PFSK-1 (cell line): ENCODE measurements around the gene C2.

Source experiments
- FOXP2 ChIP-seq: optimal IDR thresholded peaks from 2 replicates; pipeline ENCODE3; 2011; ENCODE audit warnings: borderline replicate concordance, control low read depth, inconsistent platforms; ENCODE audit not compliant: insufficient read depth; ENCODE audit errors: extremely low read length, extremely low read depth
- POLR2AphosphoS5 ChIP-seq: IDR thresholded peaks from 2 replicates; pipeline ENCODE4 v1.6.1; 2012; ENCODE audit warnings: low read depth, mild to moderate bottlenecking, control low read depth, low read length, moderate library complexity
- SIN3A ChIP-seq: IDR thresholded peaks from 2 replicates; pipeline ENCODE4 v1.6.1; 2012; ENCODE audit warnings: mild to moderate bottlenecking, low read length, moderate library complexity, borderline replicate concordance; ENCODE audit not compliant: insufficient read depth
- TAF1 ChIP-seq: IDR thresholded peaks from 2 replicates; pipeline ENCODE4 v1.6.1; 2012; ENCODE audit warnings: low read length, control low read depth, borderline replicate concordance; ENCODE audit not compliant: insufficient read depth
- TF ChIP-seq, protein P1 (sequence below), 2 experiments: IDR thresholded peaks; 2 replicates each; pipeline versions ENCODE4 v1.6.1 to v1.8.0; 2011 to 2012; ENCODE audit warnings: low read depth in 2 of 2, low read length in 2 of 2, control low read depth in 1 of 2, inconsistent platforms in 1 of 2, mild to moderate bottlenecking in 1 of 2, moderate library complexity in 1 of 2; ENCODE audit not compliant: insufficient read depth in 1 of 2

DNA sequence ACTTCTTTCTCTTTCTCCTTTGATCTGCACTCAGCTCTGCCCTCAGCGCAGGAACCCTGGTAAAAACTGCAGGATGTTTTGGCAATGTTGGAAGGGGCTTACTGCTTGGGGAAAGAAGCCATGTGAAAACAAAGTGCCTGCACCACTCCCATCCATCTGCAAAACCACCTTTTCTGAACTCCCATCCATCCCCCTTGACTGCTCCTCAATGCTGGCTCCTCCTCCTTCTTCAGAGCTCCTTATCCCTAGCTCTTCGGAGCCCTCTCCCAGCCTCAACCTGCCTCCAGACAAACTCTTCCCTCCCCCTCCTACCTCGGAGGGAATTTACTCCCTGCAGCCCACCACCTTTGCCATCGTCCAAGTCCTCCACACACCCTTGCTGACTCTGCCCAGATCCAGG lies 21.4 kb upstream of the C2 start:
- TF ChIP-seq POLR2AphosphoS5 (no peak), SIN3A (no peak), TAF1 (no peak), FOXP2 (no peak)
- TF ChIP-seq, protein P1, sequence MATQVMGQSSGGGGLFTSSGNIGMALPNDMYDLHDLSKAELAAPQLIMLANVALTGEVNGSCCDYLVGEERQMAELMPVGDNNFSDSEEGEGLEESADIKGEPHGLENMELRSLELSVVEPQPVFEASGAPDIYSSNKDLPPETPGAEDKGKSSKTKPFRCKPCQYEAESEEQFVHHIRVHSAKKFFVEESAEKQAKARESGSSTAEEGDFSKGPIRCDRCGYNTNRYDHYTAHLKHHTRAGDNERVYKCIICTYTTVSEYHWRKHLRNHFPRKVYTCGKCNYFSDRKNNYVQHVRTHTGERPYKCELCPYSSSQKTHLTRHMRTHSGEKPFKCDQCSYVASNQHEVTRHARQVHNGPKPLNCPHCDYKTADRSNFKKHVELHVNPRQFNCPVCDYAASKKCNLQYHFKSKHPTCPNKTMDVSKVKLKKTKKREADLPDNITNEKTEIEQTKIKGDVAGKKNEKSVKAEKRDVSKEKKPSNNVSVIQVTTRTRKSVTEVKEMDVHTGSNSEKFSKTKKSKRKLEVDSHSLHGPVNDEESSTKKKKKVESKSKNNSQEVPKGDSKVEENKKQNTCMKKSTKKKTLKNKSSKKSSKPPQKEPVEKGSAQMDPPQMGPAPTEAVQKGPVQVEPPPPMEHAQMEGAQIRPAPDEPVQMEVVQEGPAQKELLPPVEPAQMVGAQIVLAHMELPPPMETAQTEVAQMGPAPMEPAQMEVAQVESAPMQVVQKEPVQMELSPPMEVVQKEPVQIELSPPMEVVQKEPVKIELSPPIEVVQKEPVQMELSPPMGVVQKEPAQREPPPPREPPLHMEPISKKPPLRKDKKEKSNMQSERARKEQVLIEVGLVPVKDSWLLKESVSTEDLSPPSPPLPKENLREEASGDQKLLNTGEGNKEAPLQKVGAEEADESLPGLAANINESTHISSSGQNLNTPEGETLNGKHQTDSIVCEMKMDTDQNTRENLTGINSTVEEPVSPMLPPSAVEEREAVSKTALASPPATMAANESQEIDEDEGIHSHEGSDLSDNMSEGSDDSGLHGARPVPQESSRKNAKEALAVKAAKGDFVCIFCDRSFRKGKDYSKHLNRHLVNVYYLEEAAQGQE (IDR thresholded peaks at IDR 0.05; ENCODE audit: insufficient read depth in 1 of 2, low read depth in 2 of 2, low read length in 2 of 2): no peak
